Colonic mucosa (tissue), 4 donors: Measurements from ENCODE around the gene PATJ. TPM values are rescaled to one million over a fixed set of nuclear protein-coding genes. Genes with fewer than 3 reads are reported as not detected.

Source experiments
- DNase-seq: peaks from one replicate; pipeline ENCODE4 v3.0.0-alpha.2; 2020
- H3K27ac ChIP-seq: fragments of 200-600 bp; one replicate; pipeline ENCODE4 v1.8.0; 2021
- H3K27me3 ChIP-seq: fragments of 200-600 bp; one replicate; pipeline ENCODE4 v1.8.0; 2021
- H3K36me3 ChIP-seq: fragments of 200-600 bp; one replicate; pipeline ENCODE4 v1.8.0; 2021
- H3K4me1 ChIP-seq: fragments of 200-600 bp; one replicate; pipeline ENCODE4 v1.8.0; 2021; ENCODE audit warnings: mild to moderate bottlenecking
- H3K4me3 ChIP-seq: fragments of 200-600 bp; one replicate; pipeline ENCODE4 v1.8.0; 2021
- H3K9ac ChIP-seq, 2 donors: one replicate each; pipeline ENCODE4 v1.7.0; 2013; ENCODE audit warnings: control low read depth in 2 of 2, low read depth in 2 of 2, low read length in 2 of 2
- H3K9me3 ChIP-seq: fragments of 200-600 bp; one replicate; pipeline ENCODE4 v1.8.0; 2021
- intact Hi-C: fragments of 100-400 bp; cut with DNase I; formaldehyde crosslinking; loops from one replicate; pipeline ENCODE4 v1.14.1; 2022
- total RNA-seq, 2 donors: library from RNA; stranded (reverse); fragmentation: NEBNext Ultra II Directional in 1 of 2; extraction: Animal tissue kit (Norgen Biotek cat#: 25700) in 1 of 2; gene quantifications; one replicate each; pipeline ENCODE4 v1.2.1, GENCODE V29; 2021
- TF ChIP-seq, protein P1 (sequence below): fragments of 200-600 bp; IDR thresholded peaks from one replicate; pipeline ENCODE4 v1.8.0; 2022; ENCODE audit warnings: antibody characterized with exemption, mild to moderate bottlenecking
- donor health status: healthy.
- donor health status: DM: no; HTN: no; CAD: no.
- donor health status: DM: no; HTN: no; CAD: no.

The PATJ gene
- total RNA-seq, 2 donors from 2014 or later: 65.6 to 69.0 TPM

DNA sequence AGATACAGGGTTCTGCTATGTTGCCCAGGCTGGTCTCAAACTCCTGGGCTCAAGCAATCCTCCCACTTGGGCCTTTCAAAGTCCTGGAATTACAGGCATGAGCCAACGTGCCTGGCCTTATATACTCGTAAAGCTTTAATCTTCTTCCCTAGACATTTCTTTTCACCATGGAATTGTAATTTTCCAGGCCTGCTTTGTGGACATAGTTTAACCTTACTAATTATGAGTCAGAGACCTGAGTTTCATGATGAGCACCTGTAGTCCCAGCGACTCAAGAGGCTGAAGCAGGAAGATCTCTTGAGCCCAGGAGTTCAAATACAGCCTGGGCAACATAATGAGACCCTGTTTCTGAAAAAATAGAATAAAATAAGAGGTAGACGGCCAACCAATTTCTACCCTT, 12.3 kb downstream of the PATJ start:
- Histone ChIP-seq H3K36me3 (no peaks in the 10 kb centered on the region), H3K9ac (no peak overlapping the region), H3K27ac (no peak overlapping the region), H3K4me1 (no peaks in the 10 kb centered on the region), H3K27me3 (no peaks in the 10 kb centered on the region), H3K4me3 (no peak overlapping the region), H3K9me3 (no peaks in the 10 kb centered on the region)
- DNase-seq: no peak
- TF ChIP-seq, protein P1, sequence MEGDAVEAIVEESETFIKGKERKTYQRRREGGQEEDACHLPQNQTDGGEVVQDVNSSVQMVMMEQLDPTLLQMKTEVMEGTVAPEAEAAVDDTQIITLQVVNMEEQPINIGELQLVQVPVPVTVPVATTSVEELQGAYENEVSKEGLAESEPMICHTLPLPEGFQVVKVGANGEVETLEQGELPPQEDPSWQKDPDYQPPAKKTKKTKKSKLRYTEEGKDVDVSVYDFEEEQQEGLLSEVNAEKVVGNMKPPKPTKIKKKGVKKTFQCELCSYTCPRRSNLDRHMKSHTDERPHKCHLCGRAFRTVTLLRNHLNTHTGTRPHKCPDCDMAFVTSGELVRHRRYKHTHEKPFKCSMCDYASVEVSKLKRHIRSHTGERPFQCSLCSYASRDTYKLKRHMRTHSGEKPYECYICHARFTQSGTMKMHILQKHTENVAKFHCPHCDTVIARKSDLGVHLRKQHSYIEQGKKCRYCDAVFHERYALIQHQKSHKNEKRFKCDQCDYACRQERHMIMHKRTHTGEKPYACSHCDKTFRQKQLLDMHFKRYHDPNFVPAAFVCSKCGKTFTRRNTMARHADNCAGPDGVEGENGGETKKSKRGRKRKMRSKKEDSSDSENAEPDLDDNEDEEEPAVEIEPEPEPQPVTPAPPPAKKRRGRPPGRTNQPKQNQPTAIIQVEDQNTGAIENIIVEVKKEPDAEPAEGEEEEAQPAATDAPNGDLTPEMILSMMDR: no peak
- intact Hi-C loops: no loop called here

DNA sequence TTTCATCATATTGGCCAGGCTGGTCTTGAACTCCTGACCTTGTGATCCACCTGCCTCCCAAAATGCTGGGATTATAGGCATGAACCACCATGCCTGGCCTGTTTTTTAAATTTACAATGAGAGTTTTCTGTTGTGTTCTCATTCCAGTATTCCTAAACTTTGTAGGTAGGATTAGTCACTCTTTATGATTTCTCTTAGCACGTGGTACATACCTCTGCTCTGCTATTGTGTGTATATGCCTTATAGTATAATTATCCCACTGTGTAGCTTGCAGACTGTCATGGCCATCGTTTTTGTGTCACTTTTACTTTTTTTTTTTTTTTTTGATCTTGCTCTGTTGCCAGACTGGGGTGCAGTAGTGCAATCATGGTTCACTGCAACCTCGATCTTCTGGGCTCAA, 14.5 kb downstream of the PATJ start:
- H3K27ac ChIP-seq: no peak overlapping the region
- no peak for DNase-seq
- no peak overlapping the region for H3K4me3 ChIP-seq
- no peaks in the 10 kb centered on the region for H3K36me3 ChIP-seq
- H3K27me3 ChIP-seq: no peaks in the 10 kb centered on the region
- no peak overlapping the region for H3K9ac ChIP-seq
- intact Hi-C loops: no loop called here
- TF ChIP-seq, protein P1: no peak
- H3K9me3 ChIP-seq: no peaks in the 10 kb centered on the region
- H3K4me1 ChIP-seq: no peaks in the 10 kb centered on the region

DNA sequence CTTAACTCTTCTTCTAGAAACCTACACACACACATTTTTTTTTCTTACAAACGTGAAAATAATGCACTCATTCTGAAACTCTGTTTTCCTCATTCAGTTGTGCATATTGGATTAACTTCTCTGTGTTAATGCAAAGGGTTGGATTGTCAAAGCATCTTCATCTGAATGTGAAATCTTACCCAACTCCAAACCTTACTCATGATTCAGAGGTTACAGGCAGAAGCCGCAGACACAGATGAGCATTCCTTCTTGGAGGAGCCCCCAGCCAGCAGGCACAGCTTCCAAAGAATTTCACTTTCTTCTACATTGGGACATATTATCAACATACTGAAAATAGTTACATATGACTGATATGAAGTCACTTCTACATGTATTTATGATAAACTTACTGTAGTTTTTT, 15.7 kb downstream of the PATJ start:
- intact Hi-C loops: no loop called here
- no peaks in the 10 kb centered on the region for H3K4me1 ChIP-seq
- TF ChIP-seq, protein P1: no peak

DNA sequence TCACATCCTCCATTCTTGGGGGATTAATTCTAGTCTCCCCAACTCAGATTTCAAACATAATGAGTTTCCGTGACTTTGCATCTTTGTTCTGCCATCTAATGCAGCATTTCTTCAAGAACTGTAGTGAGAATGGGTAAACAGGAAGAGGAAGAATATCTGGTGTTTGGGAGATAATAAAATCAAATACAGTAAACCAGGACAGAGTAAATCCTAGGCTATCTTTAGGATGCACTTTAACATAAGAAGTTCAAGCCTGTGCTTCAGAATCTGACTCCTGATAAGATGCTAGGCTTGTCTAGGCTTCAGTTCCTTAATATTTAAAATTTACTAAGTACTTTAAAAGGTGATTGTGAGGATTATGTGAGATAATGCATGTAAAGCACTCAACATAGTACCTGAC, 27.9 kb downstream of the PATJ start:
- Histone ChIP-seq H3K4me3 (no peak overlapping the region), H3K27me3 (no peaks in the 10 kb centered on the region), H3K36me3 (no peaks in the 10 kb centered on the region), H3K9me3 (no peaks in the 10 kb centered on the region), H3K9ac (no peak overlapping the region), H3K27ac (no peak overlapping the region), H3K4me1 (no peaks in the 10 kb centered on the region)
- intact Hi-C loops: no loop called here
- no peak for DNase-seq
- TF ChIP-seq, protein P1: no peak

More for the DNA sequence above, 15.7 kb downstream of the PATJ start:
- Histone ChIP-seq H3K9me3 (no peaks in the 10 kb centered on the region), H3K27me3 (no peaks in the 10 kb centered on the region), H3K4me3 (no peak overlapping the region), H3K36me3 (no peaks in the 10 kb centered on the region), H3K27ac (no peak overlapping the region), H3K9ac (no peak overlapping the region)
- DNase-seq: no peak

DNA sequence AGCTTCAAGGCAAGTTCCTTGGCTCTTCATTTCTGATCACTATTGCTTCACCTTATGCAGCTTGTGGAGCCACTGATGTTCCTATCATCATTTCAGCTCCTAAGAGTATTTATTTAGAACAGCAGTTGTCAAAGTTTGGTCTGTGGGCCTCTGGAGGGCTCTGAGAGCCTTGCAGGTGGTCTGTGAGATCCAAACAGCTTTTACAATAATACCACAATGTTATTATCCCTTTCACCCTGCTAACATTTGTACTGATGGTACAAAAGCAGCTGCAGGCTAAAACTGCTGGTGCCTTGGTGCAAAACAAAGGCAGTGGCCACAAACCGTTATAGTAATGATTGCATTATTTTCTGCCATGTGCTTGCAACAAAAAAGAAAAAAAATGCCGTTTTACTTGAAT, 33.8 kb downstream of the PATJ start:
- Histone ChIP-seq H3K27me3 (no peaks in the 10 kb centered on the region), H3K9me3 (no peaks in the 10 kb centered on the region), H3K27ac (no peak overlapping the region), H3K9ac (no peak overlapping the region), H3K36me3 (no peaks in the 10 kb centered on the region), H3K4me3 (no peak overlapping the region), H3K4me1 (no peaks in the 10 kb centered on the region)
- intact Hi-C loops: no loop called here
- DNase-seq: no peak
- TF ChIP-seq, protein P1: no peak

DNA sequence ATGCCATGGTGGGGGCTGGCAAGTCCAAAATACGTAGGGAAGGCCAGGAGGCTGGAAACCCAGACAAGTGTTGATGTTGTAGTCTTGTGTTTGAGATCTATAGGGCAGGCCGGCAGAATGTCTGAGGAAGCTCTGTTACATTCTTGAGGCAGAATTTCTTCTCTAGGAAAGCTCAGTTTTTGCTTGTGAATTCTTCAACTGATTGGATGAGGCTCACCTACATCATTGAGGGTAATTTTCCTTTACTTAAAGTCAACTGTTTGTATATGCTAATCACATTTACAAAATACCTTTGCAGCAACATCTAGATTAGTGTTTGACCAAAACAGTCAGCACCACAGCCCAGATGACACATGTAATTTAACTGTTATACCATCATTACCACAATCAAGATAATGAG, 37.0 kb downstream of the PATJ start:
- Histone ChIP-seq H3K27me3 (no peaks in the 10 kb centered on the region), H3K36me3 (no peaks in the 10 kb centered on the region), H3K9ac (no peak overlapping the region), H3K9me3 (no peaks in the 10 kb centered on the region), H3K4me1 (no peaks in the 10 kb centered on the region), H3K27ac (no peak overlapping the region), H3K4me3 (no peak overlapping the region)
- TF ChIP-seq, protein P1: no peak
- intact Hi-C loops: no loop called here
- DNase-seq: no peak
